IPS-15b (cell line): Measurements from ENCODE around the gene RIC1.
"Not testable (repeated sequence)": the region's sequence is repeated elsewhere in the genome, so short reads cannot be mapped to it uniquely, and the experiment has no call there.

Experiments used
- H3K27me3 ChIP-seq: one replicate; pipeline ENCODE4 v1.6.1; 2013; ENCODE audit warnings: low read length; ENCODE audit not compliant: control insufficient read depth, insufficient read depth
- H3K36me3 ChIP-seq: one replicate; pipeline ENCODE4 v1.6.1; 2013; ENCODE audit warnings: low read length; ENCODE audit not compliant: control insufficient read depth, insufficient read depth
- H3K4me1 ChIP-seq: one replicate; pipeline ENCODE4 v1.6.1; 2013; ENCODE audit warnings: mild to moderate bottlenecking, low read length; ENCODE audit not compliant: control insufficient read depth, insufficient read depth
- H3K4me3 ChIP-seq: one replicate; pipeline ENCODE4 v1.5.1; 2013; ENCODE audit warnings: low read depth, low read length
- H3K9ac ChIP-seq: one replicate; pipeline ENCODE4 v1.6.1; 2013; ENCODE audit warnings: low read depth, mild to moderate bottlenecking, low read length
- H3K9me3 ChIP-seq: one replicate; pipeline ENCODE4 v1.6.1; 2013; ENCODE audit warnings: mild to moderate bottlenecking, low read length; ENCODE audit not compliant: control insufficient read depth, insufficient read depth

The RIC1 gene

GRCh38 chr9:5800378-5800777, 171.5 kb downstream of the RIC1 start:
- not testable (repeated sequence) for H3K27me3 ChIP-seq, H3K9me3 ChIP-seq, H3K4me3 ChIP-seq, H3K4me1 ChIP-seq, H3K9ac ChIP-seq, H3K36me3 ChIP-seq

- H3K4me1 ChIP-seq = no peaks in the 10 kb centered on the region
- no peak overlapping the region for H3K4me3 ChIP-seq
- H3K27me3 ChIP-seq = no peaks in the 10 kb centered on the region
- H3K9me3 ChIP-seq = no peaks in the 10 kb centered on the region
- no peak overlapping the region for H3K9ac ChIP-seq
- peaks cover 6% of the 10 kb centered on the region for H3K36me3 ChIP-seq
Observed at GRCh38 chr9:5800969-5801738, 172.2 kb downstream of the RIC1 start.

- H3K9ac ChIP-seq = no peak overlapping the region
- no peak overlapping the region for H3K4me3 ChIP-seq
- H3K36me3 ChIP-seq = peaks cover 7% of the 10 kb centered on the region
- no peaks in the 10 kb centered on the region for H3K27me3 ChIP-seq
- H3K4me1 ChIP-seq = no peaks in the 10 kb centered on the region
- no peaks in the 10 kb centered on the region for H3K9me3 ChIP-seq
Observed at GRCh38 chr9:5801739-5802113, 172.8 kb downstream of the RIC1 start.

GRCh38 chr9:5805478-5805877, 176.6 kb downstream of the RIC1 start:
- no peak overlapping the region for H3K9ac ChIP-seq
- peaks cover 7% of the 10 kb centered on the region for H3K36me3 ChIP-seq
- H3K9me3 ChIP-seq = no peaks in the 10 kb centered on the region
- no peak overlapping the region for H3K4me3 ChIP-seq
- H3K4me1 ChIP-seq = no peaks in the 10 kb centered on the region
- H3K27me3 ChIP-seq = no peaks in the 10 kb centered on the region

GRCh38 chr9:5811751-5812150, 182.8 kb downstream of the RIC1 start:
- no peak overlapping the region for H3K4me3 ChIP-seq
- no peaks in the 10 kb centered on the region for H3K9me3 ChIP-seq
- no peak overlapping the region for H3K9ac ChIP-seq
- H3K36me3 ChIP-seq = no peaks in the 10 kb centered on the region
- H3K4me1 ChIP-seq = no peaks in the 10 kb centered on the region
- no peaks in the 10 kb centered on the region for H3K27me3 ChIP-seq

GRCh38 chr9:5813824-5814223, 184.9 kb downstream of the RIC1 start:
- H3K36me3 ChIP-seq = no peaks in the 10 kb centered on the region
- no peaks in the 10 kb centered on the region for H3K9me3 ChIP-seq
- no peak overlapping the region for H3K4me3 ChIP-seq

GRCh38 chr9:5815461-5815860, 186.6 kb downstream of the RIC1 start:
- H3K36me3 ChIP-seq = no peaks in the 10 kb centered on the region
- no peaks in the 10 kb centered on the region for H3K4me1 ChIP-seq
- no peak overlapping the region for H3K9ac ChIP-seq
- no peaks in the 10 kb centered on the region for H3K9me3 ChIP-seq
- H3K27me3 ChIP-seq = no peaks in the 10 kb centered on the region
- no peak overlapping the region for H3K4me3 ChIP-seq

More at GRCh38 chr9:5813824-5814223, 184.9 kb downstream of the RIC1 start:
- no peaks in the 10 kb centered on the region for H3K27me3 ChIP-seq
- H3K9ac ChIP-seq = no peak overlapping the region
- H3K4me1 ChIP-seq = no peaks in the 10 kb centered on the region

GRCh38 chr9:5817862-5818261, 189.0 kb downstream of the RIC1 start:
- Histone ChIP-seq H3K9ac (no peak overlapping the region), H3K9me3 (no peaks in the 10 kb centered on the region), H3K4me1 (no peaks in the 10 kb centered on the region), H3K27me3 (no peaks in the 10 kb centered on the region), H3K4me3 (no peak overlapping the region), H3K36me3 (no peaks in the 10 kb centered on the region)

- H3K9ac ChIP-seq = no peak overlapping the region
- no peaks in the 10 kb centered on the region for H3K27me3 ChIP-seq
- H3K4me3 ChIP-seq = no peak overlapping the region
- no peaks in the 10 kb centered on the region for H3K4me1 ChIP-seq
- no peaks in the 10 kb centered on the region for H3K36me3 ChIP-seq
- H3K9me3 ChIP-seq = no peaks in the 10 kb centered on the region
Observed at GRCh38 chr9:5818424-5819142, 189.7 kb downstream of the RIC1 start.

- no peaks in the 10 kb centered on the region for H3K27me3 ChIP-seq
- H3K9ac ChIP-seq = no peak overlapping the region
- no peak overlapping the region for H3K4me3 ChIP-seq
- no peaks in the 10 kb centered on the region for H3K4me1 ChIP-seq
- no peaks in the 10 kb centered on the region for H3K36me3 ChIP-seq
- H3K9me3 ChIP-seq = no peaks in the 10 kb centered on the region
Observed at GRCh38 chr9:5819174-5819573, 190.3 kb downstream of the RIC1 start.

GRCh38 chr9:5820425-5820824, 191.5 kb downstream of the RIC1 start:
- Histone ChIP-seq H3K27me3 (no peaks in the 10 kb centered on the region), H3K4me1 (no peaks in the 10 kb centered on the region), H3K36me3 (no peaks in the 10 kb centered on the region), H3K4me3 (no peak overlapping the region), H3K9me3 (no peaks in the 10 kb centered on the region), H3K9ac (no peak overlapping the region)

- no peak overlapping the region for H3K9ac ChIP-seq
- no peaks in the 10 kb centered on the region for H3K9me3 ChIP-seq
- H3K4me1 ChIP-seq = no peaks in the 10 kb centered on the region
- no peak overlapping the region for H3K4me3 ChIP-seq
- no peaks in the 10 kb centered on the region for H3K27me3 ChIP-seq
- H3K36me3 ChIP-seq = no peaks in the 10 kb centered on the region
Observed at GRCh38 chr9:5825223-5825622, 196.3 kb downstream of the RIC1 start.
